Activated T-helper 1 cell treated with anti-CD3 and anti-CD28 coated beads, Interleukin-12 subunit alpha, Interleukin-12 subunit beta, Interleukin-2, Interleukin-4 antibody, amounts not matched to agents 30 ng/mL and 10 ng/mL and 1 ng/mL, durations not matched to agents 14 hours and 24 hours and 36 hours (primary cell): ENCODE results near the gene RNASE4. TPM values are rescaled to one million over a fixed set of nuclear protein-coding genes. Genes with fewer than 3 reads are reported as not detected.

Experiments used
- DNase-seq: peaks from one replicate; pipeline ENCODE4 v3.0.0; 2021; ENCODE audit warnings: low spot score
- H3K27ac Mint-ChIP-seq: one replicate; pipeline ENCODE4 v1.8.0; 2021; ENCODE audit warnings: mild to moderate bottlenecking, mixed read lengths
- H3K27me3 Mint-ChIP-seq: one replicate; pipeline ENCODE4 v1.8.0; 2022; ENCODE audit warnings: mild to moderate bottlenecking, moderate library complexity, mixed read lengths; ENCODE audit not compliant: insufficient read depth
- H3K36me3 Mint-ChIP-seq: one replicate; pipeline ENCODE4 v1.8.0; 2021; ENCODE audit warnings: low read depth, mixed read lengths
- H3K4me1 Mint-ChIP-seq: one replicate; pipeline ENCODE4 v1.8.0; 2021; ENCODE audit warnings: low read depth, mixed read lengths
- H3K4me3 Mint-ChIP-seq: one replicate; pipeline ENCODE4 v1.8.0; 2021; ENCODE audit warnings: mild to moderate bottlenecking, moderate library complexity, mixed read lengths
- H3K9me3 Mint-ChIP-seq: one replicate; pipeline ENCODE4 v1.8.0; 2021; ENCODE audit warnings: mixed read lengths
- intact Hi-C: fragments of 100-400 bp; cut with micrococcal nuclease; formaldehyde crosslinking; loops from one replicate; pipeline ENCODE4 v1.15.1; 2024
- total RNA-seq: library from RNA; stranded (reverse); gene quantifications from 2 replicates; pipeline ENCODE4 v1.2.3, GENCODE V29; 2022

RNASE4 gene
- total RNA-seq, 1 donor from 2014 or later, result 0.39 TPM

- Mint-ChIP-seq H3K9me3 (no peaks in the 10 kb centered on the region), H3K27me3 (no peaks in the 10 kb centered on the region), H3K4me3 (no peak overlapping the region), H3K27ac (no peak overlapping the region), H3K4me1 (peaks cover 10% of the 10 kb centered on the region), H3K36me3 (no peaks in the 10 kb centered on the region)
- intact Hi-C loops, result loop anchor here (1.0 to 5.0 kb wide), 9 partner anchors 13 to 587 kb away; partner anchors contain the start of genes APEX1, CCNB1IP1, HNRNPC and OSGEP
- peak; percentile 79 for DNase-seq
Measured at GRCh38 chr14:20681348-20682126, 2.8 kb upstream of the RNASE4 start.

DNA sequence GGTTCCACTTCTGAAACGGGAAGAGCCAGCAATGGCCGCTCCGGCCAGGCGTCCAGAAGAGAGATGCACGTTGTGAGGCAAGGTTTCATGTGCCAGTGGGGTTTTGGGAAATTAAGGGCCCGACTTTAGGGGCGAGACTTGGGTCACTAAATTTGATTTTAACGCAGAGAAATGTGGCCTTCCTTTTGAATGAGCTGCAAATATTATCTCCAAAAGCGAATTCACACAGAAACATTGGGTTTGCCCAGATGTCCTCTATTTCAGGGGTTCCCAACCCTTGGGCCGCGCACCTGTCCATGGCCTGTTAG, 2.3 kb upstream of the RNASE4 start:
- intact Hi-C loops, result loop anchor here (1.0 to 5.0 kb wide), 4 partner anchors 221 to 420 kb away; partner anchors contain the start of genes CCNB1IP1, PARP2, PIP4P1 and TMEM253
- Mint-ChIP-seq H3K27ac (no peak overlapping the region), H3K4me1 (peaks cover 10% of the 10 kb centered on the region), H3K36me3 (no peaks in the 10 kb centered on the region), H3K4me3 (no peak overlapping the region), H3K9me3 (no peaks in the 10 kb centered on the region), H3K27me3 (no peaks in the 10 kb centered on the region)
- no peak for DNase-seq

DNA sequence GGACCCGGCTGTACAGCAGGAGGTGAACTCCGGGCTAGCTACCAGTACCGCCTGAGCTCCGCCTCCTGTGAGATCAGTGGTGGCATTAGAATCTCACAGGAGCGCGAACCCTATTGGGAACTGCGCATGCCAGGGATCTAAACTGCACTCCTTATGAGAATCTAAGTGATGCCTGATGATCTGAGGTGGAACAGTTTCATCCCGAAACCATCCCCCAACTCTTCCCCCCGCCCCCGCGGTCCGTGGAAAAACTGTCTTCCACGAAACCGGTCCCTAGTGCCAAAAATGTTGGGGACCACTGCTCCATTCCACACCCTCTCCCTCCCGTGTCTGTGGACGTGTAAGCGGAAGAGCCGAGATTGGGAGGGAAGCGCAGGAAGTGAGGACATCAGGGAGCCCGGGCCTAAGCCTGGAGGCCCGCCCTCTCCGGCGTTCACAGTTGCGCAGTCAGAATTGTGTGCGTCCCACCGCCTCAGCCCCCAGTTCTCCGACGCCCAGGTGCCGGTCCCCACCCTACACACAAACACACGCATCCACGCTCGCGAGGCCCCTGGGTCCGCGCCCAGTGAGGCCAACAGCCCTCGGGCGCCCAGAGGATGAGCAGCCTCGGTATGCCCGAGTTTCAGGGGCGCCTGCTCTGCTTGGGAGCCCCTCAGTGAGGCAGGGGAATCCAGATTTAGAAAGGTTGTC, 1.8 kb upstream of the RNASE4 start:
- no peaks in the 10 kb centered on the region for H3K9me3 Mint-ChIP-seq
- H3K27ac Mint-ChIP-seq, result no peak overlapping the region
- DNase-seq, result peak; percentile 65
- H3K4me3 Mint-ChIP-seq, result no peak overlapping the region
- intact Hi-C loops, result loop anchor here (1.0 to 5.0 kb wide), 11 partner anchors 9 to 420 kb away; partner anchors contain the start of genes CCNB1IP1, PARP2, PIP4P1 and TMEM253
- H3K27me3 Mint-ChIP-seq, result no peaks in the 10 kb centered on the region
- peaks cover 10% of the 10 kb centered on the region for H3K4me1 Mint-ChIP-seq
- no peaks in the 10 kb centered on the region for H3K36me3 Mint-ChIP-seq

DNA sequence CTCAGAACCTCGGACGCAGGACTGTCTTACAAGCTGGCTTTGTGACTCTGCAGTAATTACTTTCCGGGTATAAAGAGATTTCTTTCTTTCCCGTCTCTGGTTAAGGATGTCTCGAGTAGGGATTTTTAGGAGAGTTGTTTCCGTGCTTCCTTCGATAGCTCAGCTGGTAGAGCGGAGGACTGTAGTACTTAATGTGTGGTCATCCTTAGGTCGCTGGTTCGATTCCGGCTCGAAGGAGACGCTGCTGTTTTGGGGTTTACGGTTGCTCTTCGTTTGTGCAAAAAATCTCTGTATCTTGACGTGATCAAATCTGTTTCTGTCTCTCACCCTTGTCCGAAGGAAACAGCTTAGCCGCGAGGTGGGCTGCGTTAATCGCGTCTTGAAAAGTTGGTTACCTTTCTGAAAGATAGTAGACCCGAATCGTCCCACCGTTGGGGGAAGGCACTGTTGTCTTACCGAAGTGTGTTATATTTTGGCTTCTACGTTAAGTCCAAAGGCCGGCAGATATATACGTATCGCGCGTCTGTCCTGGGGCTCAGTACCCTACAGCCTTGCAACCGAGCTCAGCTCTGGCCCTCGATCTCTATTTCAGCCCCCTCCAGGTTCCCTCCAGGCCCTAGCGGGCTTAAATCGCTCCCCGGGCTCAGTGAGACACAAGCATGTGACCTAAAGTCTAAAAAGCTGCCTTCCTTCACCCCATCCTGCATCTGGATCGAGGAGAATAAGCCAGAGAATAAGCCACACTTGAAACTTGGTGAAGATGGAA, 1.1 kb upstream of the RNASE4 start:
- H3K36me3 Mint-ChIP-seq, result no peaks in the 10 kb centered on the region
- H3K27me3 Mint-ChIP-seq, result no peaks in the 10 kb centered on the region
- no peak overlapping the region for H3K4me3 Mint-ChIP-seq
- no peak overlapping the region for H3K27ac Mint-ChIP-seq
- intact Hi-C loops, result loop anchor here (1.0 to 5.0 kb wide), 9 partner anchors 8 to 419 kb away; partner anchors contain the start of genes CCNB1IP1 and TMEM253
- peaks cover 10% of the 10 kb centered on the region for H3K4me1 Mint-ChIP-seq
- no peaks in the 10 kb centered on the region for H3K9me3 Mint-ChIP-seq
- DNase-seq, result peak; percentile 66

DNA sequence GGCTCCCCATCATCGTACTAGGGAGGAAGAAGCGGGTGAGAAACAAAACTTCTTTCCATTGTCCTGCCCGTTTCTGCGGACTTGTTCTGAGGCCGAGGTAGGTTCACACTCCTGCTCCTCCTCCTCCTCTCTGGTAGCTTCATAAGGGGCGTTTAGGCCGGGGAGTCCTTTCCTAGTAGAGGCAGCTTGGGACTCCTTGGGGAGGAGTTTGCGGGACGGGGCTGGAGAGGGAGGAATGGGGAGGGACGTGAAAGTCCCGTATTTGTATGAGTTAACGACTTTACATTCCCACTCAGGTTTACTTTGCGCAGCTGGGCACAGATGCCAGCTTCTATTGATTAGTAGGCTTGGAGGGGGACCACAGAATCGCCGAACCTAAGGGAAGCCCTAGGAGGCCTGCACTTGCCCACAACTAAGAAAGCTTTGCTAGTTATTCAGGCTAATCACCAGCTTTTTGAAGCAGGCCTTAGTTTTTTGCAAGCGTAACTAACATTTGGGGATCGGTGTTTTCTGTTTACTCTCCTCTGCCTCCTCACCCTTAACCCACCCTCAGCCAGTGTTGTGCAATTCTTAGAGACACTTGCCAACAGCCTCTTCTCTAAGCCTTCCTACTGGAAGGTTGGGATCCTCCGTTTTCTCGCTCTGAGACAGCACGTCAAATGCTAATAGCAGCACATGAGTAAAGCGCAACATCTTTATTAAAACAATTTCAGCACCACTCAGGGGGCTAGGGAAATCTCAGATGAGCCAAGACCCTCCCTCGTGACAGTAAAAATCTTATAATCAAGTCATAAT, 499 bp downstream of the RNASE4 start:
- no peaks in the 10 kb centered on the region for H3K36me3 Mint-ChIP-seq
- H3K4me3 Mint-ChIP-seq, result no peak overlapping the region
- H3K27me3 Mint-ChIP-seq, result no peaks in the 10 kb centered on the region
- no peaks in the 10 kb centered on the region for H3K9me3 Mint-ChIP-seq
- peak overlapping the region; percentile 52 for H3K27ac Mint-ChIP-seq
- no peak for DNase-seq
- intact Hi-C loops, result loop anchor here (5.0 kb wide), 1 partner anchor 417 kb away; the partner anchor contains the start of gene TMEM253
- peaks cover 10% of the 10 kb centered on the region for H3K4me1 Mint-ChIP-seq

- DNase-seq, result no peak
- Mint-ChIP-seq H3K27ac (no peak overlapping the region), H3K36me3 (no peaks in the 10 kb centered on the region), H3K4me3 (no peak overlapping the region), H3K27me3 (no peaks in the 10 kb centered on the region), H3K4me1 (peaks cover 19% of the 10 kb centered on the region), H3K9me3 (no peaks in the 10 kb centered on the region)
- intact Hi-C loops, result no loop called here
Measured at GRCh38 chr14:20686386-20687143, 2.2 kb downstream of the RNASE4 start.

- Mint-ChIP-seq H3K27ac (no peak overlapping the region), H3K27me3 (no peaks in the 10 kb centered on the region), H3K36me3 (no peaks in the 10 kb centered on the region), H3K9me3 (no peaks in the 10 kb centered on the region), H3K4me1 (peaks cover 19% of the 10 kb centered on the region), H3K4me3 (no peak overlapping the region)
- intact Hi-C loops, result no loop called here
- DNase-seq, result no peak
Measured at GRCh38 chr14:20687362-20688166, 3.2 kb downstream of the RNASE4 start.

DNA sequence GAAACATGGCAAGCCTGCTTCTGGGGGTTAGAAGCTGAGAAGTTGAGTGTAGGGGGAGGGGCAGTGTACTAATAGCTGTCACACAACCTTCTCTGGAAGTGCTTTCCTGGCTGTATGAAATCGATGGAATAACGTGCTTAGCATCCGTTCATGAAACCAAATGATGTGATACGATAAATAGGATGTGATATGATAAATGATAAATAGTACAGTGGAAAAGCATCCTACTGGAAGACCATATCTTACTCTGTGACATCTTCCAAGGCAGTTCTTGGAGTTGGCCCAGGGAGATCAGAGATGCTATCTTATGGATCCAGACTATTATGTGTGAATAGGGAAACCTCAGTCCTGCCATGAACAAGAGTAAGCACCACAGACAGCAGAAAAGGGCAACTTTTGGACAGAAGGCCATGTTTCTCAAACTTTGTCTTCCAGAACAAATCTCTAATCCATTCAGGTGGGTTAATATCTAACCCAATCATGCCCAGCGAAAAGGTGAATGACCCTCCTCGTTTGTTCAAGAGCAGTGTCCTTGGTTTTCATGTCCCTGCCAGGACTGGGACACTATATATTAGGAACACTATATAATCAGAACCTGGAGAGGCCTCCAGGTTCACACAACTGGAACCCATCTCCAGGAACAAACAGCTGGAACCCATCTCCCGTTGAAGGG, 3.9 kb downstream of the RNASE4 start, which contains the start of gene ANG:
TSS of gene ANG (plus strand) at position 598 of the 673 bp plus-strand sequence. CDS start 4,801 bp downstream, outside the sequence.
- Mint-ChIP-seq H3K4me1 (peaks cover 19% of the 10 kb centered on the region), H3K4me3 (no peak within 1 kb of the TSS), H3K27ac (no peak within 1 kb of the TSS), H3K36me3 (no peaks in the 10 kb centered on the region), H3K27me3 (no peaks in the 10 kb centered on the region), H3K9me3 (no peaks in the 10 kb centered on the region)
- DNase-seq, result no peak
- intact Hi-C loops, result no loop called here

- peak; percentile 31 for DNase-seq
- no peak overlapping the region for H3K4me3 Mint-ChIP-seq
- H3K27me3 Mint-ChIP-seq, result no peaks in the 10 kb centered on the region
- no peaks in the 10 kb centered on the region for H3K9me3 Mint-ChIP-seq
- H3K36me3 Mint-ChIP-seq, result no peaks in the 10 kb centered on the region
- peaks cover 8% of the 10 kb centered on the region for H3K4me1 Mint-ChIP-seq
- intact Hi-C loops, result loop anchor here (1.0 to 2.0 kb wide), 6 partner anchors 8 to 160 kb away; no protein-coding TSS in a partner anchor
- H3K27ac Mint-ChIP-seq, result no peak overlapping the region
Measured at GRCh38 chr14:20690848-20691640, 6.7 kb downstream of the RNASE4 start.

- no peaks in the 10 kb centered on the region for H3K27me3 Mint-ChIP-seq
- DNase-seq, result no peak
- H3K27ac Mint-ChIP-seq, result no peak overlapping the region
- no peak overlapping the region for H3K4me3 Mint-ChIP-seq
- H3K36me3 Mint-ChIP-seq, result no peaks in the 10 kb centered on the region
- H3K4me1 Mint-ChIP-seq, result peaks cover 8% of the 10 kb centered on the region
- intact Hi-C loops, result no loop called here
- H3K9me3 Mint-ChIP-seq, result no peaks in the 10 kb centered on the region
Measured at GRCh38 chr14:20692116-20692751, 7.9 kb downstream of the RNASE4 start.
